HG03066 (cell line): ENCODE measurements around the gene SYS1.

Experiments used
- ATAC-seq: cut with Tn5 transposase; IDR thresholded peaks from one replicate; pipeline ENCODE4 v1.9.1; 2021; ENCODE audit warnings: low read depth; ENCODE audit not compliant: unreplicated experiment

SYS1 gene

GRCh38 chr20:45374966-45375365 lies 12.0 kb downstream of the SYS1 start:
- ATAC-seq: no peak

- no peak for ATAC-seq
Measured at GRCh38 chr20:45377269-45377668, 14.3 kb downstream of the SYS1 start.

GRCh38 chr20:45378191-45378590 lies 15.2 kb downstream of the SYS1 start, which contains the start of gene TP53TG5:
TP53TG5 (minus strand) TSS chr20:45378325; CDS start chr20:45378236, 89 bp downstream.
- ATAC-seq: no peak

- ATAC-seq: no peak
Measured at GRCh38 chr20:45387274-45387673, 24.3 kb downstream of the SYS1 start.

- no peak for ATAC-seq
Measured at GRCh38 chr20:45390931-45391330, 28.0 kb downstream of the SYS1 start.

- ATAC-seq: no peak
Measured at GRCh38 chr20:45391559-45391958, 28.6 kb downstream of the SYS1 start.

GRCh38 chr20:45392733-45393132 lies 29.8 kb downstream of the SYS1 start:
- ATAC-seq: no peak

GRCh38 chr20:45394221-45395113 lies 31.5 kb downstream of the SYS1 start:
- ATAC-seq: no peak

- no peak for ATAC-seq
Measured at GRCh38 chr20:45395114-45395415, 32.1 kb downstream of the SYS1 start.

- no peak for ATAC-seq
Measured at GRCh38 chr20:45399018-45399417, 36.1 kb downstream of the SYS1 start.

GRCh38 chr20:45400346-45401031 lies 37.5 kb downstream of the SYS1 start:
- ATAC-seq: no peak

GRCh38 chr20:45402946-45403345 lies 40.0 kb downstream of the SYS1 start:
- ATAC-seq: no peak

GRCh38 chr20:45404438-45404837 lies 41.5 kb downstream of the SYS1 start:
- no peak for ATAC-seq

GRCh38 chr20:45405571-45406259 lies 42.8 kb downstream of the SYS1 start:
- no peak for ATAC-seq

- no peak for ATAC-seq
Measured at GRCh38 chr20:45406260-45407066, 43.5 kb downstream of the SYS1 start.

GRCh38 chr20:45407067-45407745 lies 44.2 kb downstream of the SYS1 start:
- ATAC-seq: no peak

GRCh38 chr20:45407783-45408645 lies 45.1 kb downstream of the SYS1 start, which contains the start of gene DBNDD2:
DBNDD2 (plus strand) TSS chr20:45408289; CDS start chr20:45408468, 179 bp downstream.
- ATAC-seq: no peak

- no peak for ATAC-seq
Measured at GRCh38 chr20:45408646-45409213, 45.8 kb downstream of the SYS1 start.
